Skin epidermis (tissue), 12 donors: ENCODE data around the gene TYMP.

Experiments used
- H3K27ac ChIP-seq, 21 experiments: fragments of 200-600 bp; sonication (generic) in 11 of 21; one replicate each; pipeline ENCODE4 v1.5.0; 2020; ENCODE audit warnings: mild to moderate bottlenecking in 3 of 21, inconsistent platforms in 2 of 21, moderate library complexity in 2 of 21
- H3K4me3 ChIP-seq, 7 experiments: fragments of 200-600 bp; sonication (generic) in 2 of 7; one replicate each; pipeline ENCODE4 v1.5.0; 2020; ENCODE audit warnings: inconsistent platforms in 2 of 7, mild to moderate bottlenecking in 2 of 7, moderate library complexity in 1 of 7

TYMP gene

DNA sequence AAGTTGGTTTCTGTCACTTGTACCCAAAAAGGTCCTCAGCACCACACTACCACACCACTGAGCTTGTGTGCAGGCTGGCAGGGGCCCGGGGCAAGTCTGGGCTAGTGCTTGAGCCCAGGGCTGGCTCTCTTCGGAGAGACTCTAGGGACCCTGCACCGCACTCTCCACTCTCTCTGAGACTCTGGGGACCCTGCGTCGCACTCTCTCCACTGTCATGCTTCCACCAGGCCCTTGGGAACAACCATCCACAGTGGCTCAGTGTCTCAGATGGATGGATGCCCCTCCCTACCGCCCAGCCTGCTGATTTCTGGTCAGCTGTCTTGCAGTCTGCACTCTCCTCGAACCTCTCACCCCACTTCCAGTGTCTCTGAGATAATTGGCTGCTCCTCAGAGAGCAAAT is 52.9 kb downstream of the TYMP start:
- H3K4me3 ChIP-seq: no peak overlapping the region

More for the DNA sequence above, 52.9 kb downstream of the TYMP start:
- H3K27ac ChIP-seq: no peak overlapping the region
